ENCODE measurements around the gene MALAT1. TPM values are rescaled to one million over a fixed set of nuclear protein-coding genes. Genes with fewer than 3 reads are reported as not detected.

Gene MALAT1
- total and polyA plus RNA-seq, 2 of the 13 experiments (the other 11 are each of a cell fraction or from before 2014, with no cell fraction given) = 143 to 1,237 TPM

GRCh38 chr11:65524741-65525545 lies 26.1 kb downstream of the MALAT1 start, which contains the start of gene SCYL1 (continued):
- TF ChIP-seq ZNF407 (CRISPR knock-in tag; IDR thresholded peaks at IDR 0.05; ENCODE audit: not compliant biosample characterization) (peak; percentile 65), ZNF615 (CRISPR knock-in tag; IDR thresholded peaks at IDR 0.05; ENCODE audit: borderline replicate concordance) (no peak), SNRNP70 (IDR thresholded peaks at IDR 0.05; ENCODE audit: low read depth, low read length) (no peak), CHCHD3 (CRISPR knock-in tag; IDR thresholded peaks at IDR 0.05) (no peak; the same call in 1 of the 2 replicates), ARID4A (CRISPR knock-in tag; IDR thresholded peaks at IDR 0.05; ENCODE audit: borderline replicate concordance) (peak; percentile 80), NRL (CRISPR knock-in tag; IDR thresholded peaks at IDR 0.05; ENCODE audit: borderline replicate concordance) (peak; percentile 21; the same call in 1 of the 2 replicates), FIP1L1 (IDR thresholded peaks at IDR 0.05; ENCODE audit: borderline replicate concordance, insufficient read depth, low read depth, low read length) (no peak), RORA (CRISPR knock-in tag; IDR thresholded peaks at IDR 0.05) (no peak), ZNF441 (CRISPR knock-in tag; IDR thresholded peaks at IDR 0.05; ENCODE audit: borderline replicate concordance) (no peak), NAIF1 (CRISPR knock-in tag; IDR thresholded peaks at IDR 0.05; ENCODE audit: borderline replicate concordance) (no peak), NR1H2 (CRISPR knock-in tag; IDR thresholded peaks at IDR 0.05; ENCODE audit: borderline replicate concordance, low read depth) (no peak), MEIS1 (CRISPR knock-in tag; IDR thresholded peaks at IDR 0.05; ENCODE audit: borderline replicate concordance) (0 out of 2 replicates have a peak, but pooled peaks have one; percentile 51)
- TF ChIP-seq, protein P1, sequence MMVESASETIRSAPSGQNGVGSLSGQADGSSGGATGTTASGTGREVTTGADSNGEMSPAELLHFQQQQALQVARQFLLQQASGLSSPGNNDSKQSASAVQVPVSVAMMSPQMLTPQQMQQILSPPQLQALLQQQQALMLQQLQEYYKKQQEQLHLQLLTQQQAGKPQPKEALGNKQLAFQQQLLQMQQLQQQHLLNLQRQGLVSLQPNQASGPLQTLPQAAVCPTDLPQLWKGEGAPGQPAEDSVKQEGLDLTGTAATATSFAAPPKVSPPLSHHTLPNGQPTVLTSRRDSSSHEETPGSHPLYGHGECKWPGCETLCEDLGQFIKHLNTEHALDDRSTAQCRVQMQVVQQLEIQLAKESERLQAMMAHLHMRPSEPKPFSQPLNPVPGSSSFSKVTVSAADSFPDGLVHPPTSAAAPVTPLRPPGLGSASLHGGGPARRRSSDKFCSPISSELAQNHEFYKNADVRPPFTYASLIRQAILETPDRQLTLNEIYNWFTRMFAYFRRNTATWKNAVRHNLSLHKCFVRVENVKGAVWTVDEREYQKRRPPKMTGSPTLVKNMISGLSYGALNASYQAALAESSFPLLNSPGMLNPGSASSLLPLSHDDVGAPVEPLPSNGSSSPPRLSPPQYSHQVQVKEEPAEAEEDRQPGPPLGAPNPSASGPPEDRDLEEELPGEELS (CRISPR knock-in tag; IDR thresholded peaks at IDR 0.05) = no peak

Measured in HepG2 (cell line).